ENCODE results near the gene PJA1.

DNA sequence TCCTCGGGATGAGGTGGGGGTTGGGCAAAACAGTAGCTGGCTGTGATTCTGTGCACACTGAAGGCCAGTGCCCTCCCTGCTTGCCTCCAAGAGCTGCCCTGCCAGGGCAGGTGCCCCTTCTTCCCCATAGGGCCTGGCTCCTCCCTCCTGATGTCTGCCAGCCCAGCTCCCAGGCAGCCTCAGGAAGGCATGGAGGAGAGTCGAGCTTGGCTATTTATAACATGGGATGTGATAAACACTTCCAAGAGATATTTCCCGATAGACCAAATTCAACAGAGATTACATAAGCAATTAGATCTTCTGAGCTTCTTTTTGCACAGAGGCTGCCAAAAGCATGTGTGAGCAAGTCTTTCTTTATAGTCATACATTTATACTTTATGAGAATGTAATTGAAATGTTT lies 45.3 kb upstream of the PJA1 start:
- TF ChIP-seq, protein P1, sequence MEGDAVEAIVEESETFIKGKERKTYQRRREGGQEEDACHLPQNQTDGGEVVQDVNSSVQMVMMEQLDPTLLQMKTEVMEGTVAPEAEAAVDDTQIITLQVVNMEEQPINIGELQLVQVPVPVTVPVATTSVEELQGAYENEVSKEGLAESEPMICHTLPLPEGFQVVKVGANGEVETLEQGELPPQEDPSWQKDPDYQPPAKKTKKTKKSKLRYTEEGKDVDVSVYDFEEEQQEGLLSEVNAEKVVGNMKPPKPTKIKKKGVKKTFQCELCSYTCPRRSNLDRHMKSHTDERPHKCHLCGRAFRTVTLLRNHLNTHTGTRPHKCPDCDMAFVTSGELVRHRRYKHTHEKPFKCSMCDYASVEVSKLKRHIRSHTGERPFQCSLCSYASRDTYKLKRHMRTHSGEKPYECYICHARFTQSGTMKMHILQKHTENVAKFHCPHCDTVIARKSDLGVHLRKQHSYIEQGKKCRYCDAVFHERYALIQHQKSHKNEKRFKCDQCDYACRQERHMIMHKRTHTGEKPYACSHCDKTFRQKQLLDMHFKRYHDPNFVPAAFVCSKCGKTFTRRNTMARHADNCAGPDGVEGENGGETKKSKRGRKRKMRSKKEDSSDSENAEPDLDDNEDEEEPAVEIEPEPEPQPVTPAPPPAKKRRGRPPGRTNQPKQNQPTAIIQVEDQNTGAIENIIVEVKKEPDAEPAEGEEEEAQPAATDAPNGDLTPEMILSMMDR (IDR thresholded peaks at IDR 0.05): no peak
- TF ChIP-seq RAD21 (IDR thresholded peaks at IDR 0.05; ENCODE audit: low read length) (no peak), NFIC (IDR thresholded peaks at IDR 0.05; ENCODE audit: borderline replicate concordance) (no peak), CHD2 (IDR thresholded peaks at IDR 0.05; ENCODE audit: low read length, partially characterized antibody) (no peak), TAF1 (IDR thresholded peaks at IDR 0.05; ENCODE audit: borderline replicate concordance, low read depth, low read length) (no peak), RCOR1 (IDR thresholded peaks at IDR 0.05; ENCODE audit: low read length) (no peak), POLR2AphosphoS5 (IDR thresholded peaks at IDR 0.05; ENCODE audit: low read depth, low read length) (no peak), RXRA (IDR thresholded peaks at IDR 0.05; ENCODE audit: borderline replicate concordance, low read depth) (no peak), ELF1 (IDR thresholded peaks at IDR 0.05) (no peak), TCF12 (IDR thresholded peaks at IDR 0.05) (no peak), FOXM1 (IDR thresholded peaks at IDR 0.05; ENCODE audit: low read depth) (no peak)
- TF ChIP-seq, protein P2, sequence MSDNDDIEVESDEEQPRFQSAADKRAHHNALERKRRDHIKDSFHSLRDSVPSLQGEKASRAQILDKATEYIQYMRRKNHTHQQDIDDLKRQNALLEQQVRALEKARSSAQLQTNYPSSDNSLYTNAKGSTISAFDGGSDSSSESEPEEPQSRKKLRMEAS (IDR thresholded peaks at IDR 0.05; ENCODE audit: low read depth): no peak
- TF ChIP-seq, protein P3, sequence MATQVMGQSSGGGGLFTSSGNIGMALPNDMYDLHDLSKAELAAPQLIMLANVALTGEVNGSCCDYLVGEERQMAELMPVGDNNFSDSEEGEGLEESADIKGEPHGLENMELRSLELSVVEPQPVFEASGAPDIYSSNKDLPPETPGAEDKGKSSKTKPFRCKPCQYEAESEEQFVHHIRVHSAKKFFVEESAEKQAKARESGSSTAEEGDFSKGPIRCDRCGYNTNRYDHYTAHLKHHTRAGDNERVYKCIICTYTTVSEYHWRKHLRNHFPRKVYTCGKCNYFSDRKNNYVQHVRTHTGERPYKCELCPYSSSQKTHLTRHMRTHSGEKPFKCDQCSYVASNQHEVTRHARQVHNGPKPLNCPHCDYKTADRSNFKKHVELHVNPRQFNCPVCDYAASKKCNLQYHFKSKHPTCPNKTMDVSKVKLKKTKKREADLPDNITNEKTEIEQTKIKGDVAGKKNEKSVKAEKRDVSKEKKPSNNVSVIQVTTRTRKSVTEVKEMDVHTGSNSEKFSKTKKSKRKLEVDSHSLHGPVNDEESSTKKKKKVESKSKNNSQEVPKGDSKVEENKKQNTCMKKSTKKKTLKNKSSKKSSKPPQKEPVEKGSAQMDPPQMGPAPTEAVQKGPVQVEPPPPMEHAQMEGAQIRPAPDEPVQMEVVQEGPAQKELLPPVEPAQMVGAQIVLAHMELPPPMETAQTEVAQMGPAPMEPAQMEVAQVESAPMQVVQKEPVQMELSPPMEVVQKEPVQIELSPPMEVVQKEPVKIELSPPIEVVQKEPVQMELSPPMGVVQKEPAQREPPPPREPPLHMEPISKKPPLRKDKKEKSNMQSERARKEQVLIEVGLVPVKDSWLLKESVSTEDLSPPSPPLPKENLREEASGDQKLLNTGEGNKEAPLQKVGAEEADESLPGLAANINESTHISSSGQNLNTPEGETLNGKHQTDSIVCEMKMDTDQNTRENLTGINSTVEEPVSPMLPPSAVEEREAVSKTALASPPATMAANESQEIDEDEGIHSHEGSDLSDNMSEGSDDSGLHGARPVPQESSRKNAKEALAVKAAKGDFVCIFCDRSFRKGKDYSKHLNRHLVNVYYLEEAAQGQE (IDR thresholded peaks at IDR 0.05; ENCODE audit: low read depth, low read length): no peak
- TF ChIP-seq, protein P4, sequence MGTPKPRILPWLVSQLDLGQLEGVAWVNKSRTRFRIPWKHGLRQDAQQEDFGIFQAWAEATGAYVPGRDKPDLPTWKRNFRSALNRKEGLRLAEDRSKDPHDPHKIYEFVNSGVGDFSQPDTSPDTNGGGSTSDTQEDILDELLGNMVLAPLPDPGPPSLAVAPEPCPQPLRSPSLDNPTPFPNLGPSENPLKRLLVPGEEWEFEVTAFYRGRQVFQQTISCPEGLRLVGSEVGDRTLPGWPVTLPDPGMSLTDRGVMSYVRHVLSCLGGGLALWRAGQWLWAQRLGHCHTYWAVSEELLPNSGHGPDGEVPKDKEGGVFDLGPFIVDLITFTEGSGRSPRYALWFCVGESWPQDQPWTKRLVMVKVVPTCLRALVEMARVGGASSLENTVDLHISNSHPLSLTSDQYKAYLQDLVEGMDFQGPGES (IDR thresholded peaks at IDR 0.05; ENCODE audit: low read depth, low read length): no peak
